Ascending aorta (tissue), 2 donors: ENCODE results near the gene BTG1. TPM values are rescaled to one million over a fixed set of nuclear protein-coding genes. Genes with fewer than 3 reads are reported as not detected.

Source experiments
- DNase-seq, 2 donors: peaks; one replicate each; pipeline ENCODE4 v3.0.0-alpha.2; 2019; ENCODE audit warnings: low spot score in 2 of 2
- H3K27ac ChIP-seq, 2 donors: fragments of 200-600 bp; sonication (generic); one replicate each; pipeline ENCODE4 v1.5.1; 2016 to 2017; ENCODE audit warnings: mild to moderate bottlenecking in 1 of 2
- H3K27me3 ChIP-seq: fragments of 200-600 bp; sonication (generic); one replicate; pipeline ENCODE4 v1.5.1; 2017
- H3K36me3 ChIP-seq, 2 donors: fragments of 200-600 bp; sonication (generic); one replicate each; pipeline ENCODE4 v1.5.1; 2016
- H3K4me1 ChIP-seq, 2 donors: fragments of 200-600 bp; sonication (generic); one replicate each; pipeline ENCODE4 v1.5.1; 2016 to 2017; ENCODE audit warnings: mild to moderate bottlenecking in 1 of 2
- H3K4me3 ChIP-seq, 2 donors: fragments of 200-600 bp; sonication (generic); one replicate each; pipeline ENCODE4 v1.5.1; 2016 to 2017; ENCODE audit warnings: mild to moderate bottlenecking in 1 of 2
- H3K9me3 ChIP-seq, 2 donors: fragments of 200-600 bp; sonication (generic); one replicate each; pipeline ENCODE4 v1.5.1; 2016
- CTCF ChIP-seq, 3 experiments: fragments of 200-600 bp in 2 of 3; fragments of 450-650 bp in 1 of 3; sonication (generic) in 2 of 3; IDR thresholded peaks; one replicate each; pipeline ENCODE4 v1.5.1; 2016 to 2019; ENCODE audit warnings: antibody characterized with exemption in 3 of 3, mild to moderate bottlenecking in 1 of 3, moderate library complexity in 1 of 3
- intact Hi-C: fragments of 100-400 bp; cut with DNase I; formaldehyde crosslinking; loops from one replicate; pipeline ENCODE4 v1.15.1; 2023
- total RNA-seq: library from RNA; depleted of rRNA; stranded (reverse); fragments of >200 nt; gene quantifications from one replicate; pipeline ENCODE4 v1.1.0, GENCODE V29; 2016

BTG1 gene
- total RNA-seq, 1 donor from 2014 or later, result 17.3 TPM

GRCh38 chr12:92140156-92140555 lies 5.5 kb downstream of the BTG1 start:
- Histone ChIP-seq H3K36me3 (peaks cover 0 to 28% of the 10 kb centered on the region in 2 donors), H3K4me3 (peak overlapping the region; percentile 94 to 95), H3K27ac (peak overlapping the region in 1 of 2 donors; percentile 36), H3K9me3 (no peaks in the 10 kb centered on the region), H3K4me1 (peaks cover 0 to 27% of the 10 kb centered on the region in 2 donors), H3K27me3 (no peaks in the 10 kb centered on the region)
- no peak for DNase-seq
- intact Hi-C loops, result loop anchor here (5.0 kb wide), 1 partner anchor 328 kb away; no protein-coding TSS in a partner anchor
- TF ChIP-seq CTCF (IDR thresholded peaks at IDR 0.05), result no peak

GRCh38 chr12:92139634-92140150 lies 6.0 kb downstream of the BTG1 start:
- no peak for DNase-seq
- Histone ChIP-seq H3K4me1 (peaks cover 0 to 31% of the 10 kb centered on the region in 2 donors), H3K9me3 (no peaks in the 10 kb centered on the region), H3K36me3 (peaks cover 0 to 28% of the 10 kb centered on the region in 2 donors), H3K27me3 (no peaks in the 10 kb centered on the region), H3K4me3 (peak overlapping the region; percentile 94 to 95), H3K27ac (peak overlapping the region in 1 of 2 donors; percentile 36)
- TF ChIP-seq CTCF (IDR thresholded peaks at IDR 0.05), result no peak
- intact Hi-C loops, result loop anchor here (5.0 kb wide), 1 partner anchor 327 kb away; no protein-coding TSS in a partner anchor

- Histone ChIP-seq H3K4me3 (peak overlapping the region; percentile 94 to 95), H3K4me1 (peaks cover 6 to 36% of the 10 kb centered on the region in 2 donors), H3K9me3 (no peaks in the 10 kb centered on the region), H3K36me3 (peaks cover 0 to 26% of the 10 kb centered on the region in 2 donors), H3K27ac (peak overlapping the region; percentile 1 to 14), H3K27me3 (no peaks in the 10 kb centered on the region)
- TF ChIP-seq CTCF (IDR thresholded peaks at IDR 0.05), result no peak
- intact Hi-C loops, result no loop called here
- DNase-seq, result no peak
Observed at GRCh38 chr12:92138626-92139025, 7.0 kb downstream of the BTG1 start.

- H3K27ac ChIP-seq, result peak overlapping the region; percentile 1 to 14
- H3K9me3 ChIP-seq, result no peaks in the 10 kb centered on the region
- peaks cover 0 to 21% of the 10 kb centered on the region in 2 donors for H3K36me3 ChIP-seq
- H3K4me1 ChIP-seq, result peaks cover 8 to 41% of the 10 kb centered on the region in 2 donors
- H3K27me3 ChIP-seq, result no peaks in the 10 kb centered on the region
- no peak for TF ChIP-seq CTCF (IDR thresholded peaks at IDR 0.05)
- intact Hi-C loops, result no loop called here
- H3K4me3 ChIP-seq, result peak overlapping the region; percentile 94 to 95
- DNase-seq, result no peak
Observed at GRCh38 chr12:92138144-92138543, 7.5 kb downstream of the BTG1 start.

- Histone ChIP-seq H3K9me3 (no peaks in the 10 kb centered on the region), H3K4me3 (peak overlapping the region; percentile 94 to 95), H3K36me3 (peaks cover 0 to 11% of the 10 kb centered on the region in 2 donors), H3K27me3 (no peaks in the 10 kb centered on the region), H3K27ac (peak overlapping the region; percentile 42 to 45), H3K4me1 (peaks cover 9 to 46% of the 10 kb centered on the region in 2 donors)
- intact Hi-C loops, result no loop called here
- TF ChIP-seq CTCF (IDR thresholded peaks at IDR 0.05), result no peak
- DNase-seq, result no peak
Observed at GRCh38 chr12:92136965-92137721, 8.5 kb downstream of the BTG1 start.
